ENCODE results near the gene ASXL3.

ASXL3 gene

DNA sequence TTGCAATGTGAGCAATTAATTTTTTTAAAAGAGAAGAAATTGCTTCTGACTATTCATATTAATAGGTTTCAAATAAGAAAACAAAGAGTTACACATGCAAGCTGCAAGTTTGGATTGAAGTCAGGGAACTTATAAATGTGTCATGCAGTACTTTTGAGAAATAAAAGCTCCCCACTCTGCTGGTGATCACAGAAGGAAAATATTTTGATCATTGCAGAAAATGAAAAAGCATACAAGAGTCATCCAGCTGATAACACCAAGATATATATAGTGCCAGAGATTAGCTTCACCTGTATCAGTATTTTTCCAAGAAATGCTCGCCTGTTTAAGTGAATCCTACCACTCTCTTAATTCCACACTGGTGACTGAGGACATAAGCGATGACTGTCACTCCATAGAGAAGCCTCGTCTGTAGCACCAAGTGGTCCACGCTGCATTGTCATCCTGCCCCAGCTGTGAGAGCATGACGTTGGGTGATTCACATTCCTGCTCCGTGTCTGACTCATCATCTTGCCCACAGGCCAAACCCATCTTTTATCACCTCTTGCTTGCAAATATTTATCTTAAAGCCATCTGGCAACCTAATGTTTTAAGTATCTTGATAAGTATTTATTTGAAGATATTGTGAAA, 178.0 kb downstream of the ASXL3 start:
- H3K4me2 ChIP-seq (ENCODE audit: low read depth, low read length, poor library complexity, severe bottlenecking), result no peak overlapping the region
- no peak overlapping the region for H3K27ac ChIP-seq (ENCODE audit: low read depth, low read length)
- no peak overlapping the region for H2AFZ ChIP-seq (ENCODE audit: low read depth, low read length, severe bottlenecking)
- H3F3A ChIP-seq (ENCODE audit: insufficient read depth), result no peaks in the 10 kb centered on the region
- H4K20me1 ChIP-seq (ENCODE audit: low read depth, low read length), result no peaks in the 10 kb centered on the region
- no peak overlapping the region for H3K4me3 ChIP-seq (ENCODE audit: insufficient read depth, low read length, poor library complexity, severe bottlenecking)
- TF ChIP-seq, protein P1, sequence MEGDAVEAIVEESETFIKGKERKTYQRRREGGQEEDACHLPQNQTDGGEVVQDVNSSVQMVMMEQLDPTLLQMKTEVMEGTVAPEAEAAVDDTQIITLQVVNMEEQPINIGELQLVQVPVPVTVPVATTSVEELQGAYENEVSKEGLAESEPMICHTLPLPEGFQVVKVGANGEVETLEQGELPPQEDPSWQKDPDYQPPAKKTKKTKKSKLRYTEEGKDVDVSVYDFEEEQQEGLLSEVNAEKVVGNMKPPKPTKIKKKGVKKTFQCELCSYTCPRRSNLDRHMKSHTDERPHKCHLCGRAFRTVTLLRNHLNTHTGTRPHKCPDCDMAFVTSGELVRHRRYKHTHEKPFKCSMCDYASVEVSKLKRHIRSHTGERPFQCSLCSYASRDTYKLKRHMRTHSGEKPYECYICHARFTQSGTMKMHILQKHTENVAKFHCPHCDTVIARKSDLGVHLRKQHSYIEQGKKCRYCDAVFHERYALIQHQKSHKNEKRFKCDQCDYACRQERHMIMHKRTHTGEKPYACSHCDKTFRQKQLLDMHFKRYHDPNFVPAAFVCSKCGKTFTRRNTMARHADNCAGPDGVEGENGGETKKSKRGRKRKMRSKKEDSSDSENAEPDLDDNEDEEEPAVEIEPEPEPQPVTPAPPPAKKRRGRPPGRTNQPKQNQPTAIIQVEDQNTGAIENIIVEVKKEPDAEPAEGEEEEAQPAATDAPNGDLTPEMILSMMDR (IDR thresholded peaks at IDR 0.05; ENCODE audit: insufficient read depth, low read length, poor library complexity, severe bottlenecking), result no peak
- no peak for TF ChIP-seq EZH2phosphoT487 (conservative IDR thresholded peaks at IDR 0.05; ENCODE audit: low read length)
- H3K79me2 ChIP-seq (ENCODE audit: insufficient read depth, low read length), result no peaks in the 10 kb centered on the region
- no peaks in the 10 kb centered on the region for H3K36me3 ChIP-seq (ENCODE audit: low read length)
- no peaks in the 10 kb centered on the region for H3K9me3 ChIP-seq (ENCODE audit: insufficient read depth, low read length)
- H3K9ac ChIP-seq (ENCODE audit: low read length), result no peak overlapping the region
- no peaks in the 10 kb centered on the region for H3K27me3 ChIP-seq (ENCODE audit: low read length)
- no peaks in the 10 kb centered on the region for H3K9me2 ChIP-seq (replicated peaks; ENCODE audit: insufficient read depth, low read length)

DNA sequence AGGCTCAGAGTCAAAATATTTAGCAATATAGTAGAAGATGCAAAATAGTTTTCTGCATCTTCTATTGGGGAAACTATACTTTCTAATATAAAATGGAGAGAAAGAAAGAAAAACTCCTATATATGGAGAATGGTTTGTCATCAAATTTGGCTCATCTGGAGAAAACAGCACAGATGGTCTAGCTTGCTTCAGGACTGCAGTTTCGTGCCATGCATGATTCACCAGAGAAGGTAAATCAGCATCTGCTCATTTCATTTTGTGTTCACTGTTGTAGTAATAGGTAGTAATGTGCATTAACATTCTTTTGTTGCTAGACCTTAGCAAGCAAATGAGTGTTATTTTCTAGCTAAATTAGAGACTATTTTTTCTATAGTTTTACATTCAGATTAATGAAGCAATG, 179.0 kb downstream of the ASXL3 start:
- Histone ChIP-seq H3K27me3 (ENCODE audit: low read length) (no peaks in the 10 kb centered on the region), H3K9me2 (replicated peaks; ENCODE audit: insufficient read depth, low read length) (no peaks in the 10 kb centered on the region), H3K36me3 (ENCODE audit: low read length) (no peaks in the 10 kb centered on the region), H3F3A (ENCODE audit: insufficient read depth) (no peaks in the 10 kb centered on the region), H4K20me1 (ENCODE audit: low read depth, low read length) (no peaks in the 10 kb centered on the region), H3K79me2 (ENCODE audit: insufficient read depth, low read length) (no peaks in the 10 kb centered on the region), H3K4me2 (ENCODE audit: low read depth, low read length, poor library complexity, severe bottlenecking) (no peak overlapping the region), H2AFZ (ENCODE audit: low read depth, low read length, severe bottlenecking) (no peak overlapping the region), H3K9me3 (ENCODE audit: insufficient read depth, low read length) (no peaks in the 10 kb centered on the region), H3K9ac (ENCODE audit: low read length) (no peak overlapping the region), H3K4me3 (ENCODE audit: insufficient read depth, low read length, poor library complexity, severe bottlenecking) (no peak overlapping the region), H3K27ac (ENCODE audit: low read depth, low read length) (no peak overlapping the region)
- TF ChIP-seq, protein P1 (IDR thresholded peaks at IDR 0.05; ENCODE audit: insufficient read depth, low read length, poor library complexity, severe bottlenecking), result no peak
- TF ChIP-seq EZH2phosphoT487 (conservative IDR thresholded peaks at IDR 0.05; ENCODE audit: low read length), result no peak

DNA sequence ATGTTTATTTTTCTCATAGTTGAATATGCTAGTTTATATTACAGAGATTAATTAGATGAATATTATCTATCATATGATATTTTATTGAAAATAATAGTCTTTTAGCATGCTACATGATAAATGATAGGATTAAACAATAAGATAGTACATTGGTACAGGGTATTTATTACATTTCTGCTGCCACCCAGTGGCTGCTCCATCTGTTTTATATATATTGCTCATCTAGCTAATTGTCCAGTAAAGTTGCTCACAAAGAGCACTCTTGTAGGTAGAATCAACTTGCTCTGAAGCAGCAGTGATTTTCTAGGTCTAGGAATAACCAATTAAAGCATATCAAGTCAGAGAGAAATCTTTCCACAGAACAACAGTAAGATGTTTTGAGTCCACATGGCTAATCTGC, 183.3 kb downstream of the ASXL3 start:
- H3K36me3 ChIP-seq (ENCODE audit: low read length), result no peaks in the 10 kb centered on the region
- no peak overlapping the region for H3K9ac ChIP-seq (ENCODE audit: low read length)
- no peak overlapping the region for H3K4me3 ChIP-seq (ENCODE audit: insufficient read depth, low read length, poor library complexity, severe bottlenecking)
- no peaks in the 10 kb centered on the region for H4K20me1 ChIP-seq (ENCODE audit: low read depth, low read length)
- no peak overlapping the region for H3K27ac ChIP-seq (ENCODE audit: low read depth, low read length)
- no peaks in the 10 kb centered on the region for H3K9me2 ChIP-seq (replicated peaks; ENCODE audit: insufficient read depth, low read length)
- H2AFZ ChIP-seq (ENCODE audit: low read depth, low read length, severe bottlenecking), result no peak overlapping the region
- TF ChIP-seq, protein P1 (IDR thresholded peaks at IDR 0.05; ENCODE audit: insufficient read depth, low read length, poor library complexity, severe bottlenecking), result peak; percentile 49
- no peak for TF ChIP-seq EZH2phosphoT487 (conservative IDR thresholded peaks at IDR 0.05; ENCODE audit: low read length)
- H3K9me3 ChIP-seq (ENCODE audit: insufficient read depth, low read length), result no peaks in the 10 kb centered on the region
- no peak overlapping the region for H3K4me2 ChIP-seq (ENCODE audit: low read depth, low read length, poor library complexity, severe bottlenecking)
- H3K79me2 ChIP-seq (ENCODE audit: insufficient read depth, low read length), result no peaks in the 10 kb centered on the region
- no peaks in the 10 kb centered on the region for H3K27me3 ChIP-seq (ENCODE audit: low read length)
- H3F3A ChIP-seq (ENCODE audit: insufficient read depth), result no peaks in the 10 kb centered on the region
